ENCODE measurements around the gene ACP6. TPM values are rescaled to one million over a fixed set of nuclear protein-coding genes. Genes with fewer than 3 reads are reported as not detected.

ACP6 gene
- total RNA-seq, 1 experiment from 2014 or later, result 12.0 TPM

DNA sequence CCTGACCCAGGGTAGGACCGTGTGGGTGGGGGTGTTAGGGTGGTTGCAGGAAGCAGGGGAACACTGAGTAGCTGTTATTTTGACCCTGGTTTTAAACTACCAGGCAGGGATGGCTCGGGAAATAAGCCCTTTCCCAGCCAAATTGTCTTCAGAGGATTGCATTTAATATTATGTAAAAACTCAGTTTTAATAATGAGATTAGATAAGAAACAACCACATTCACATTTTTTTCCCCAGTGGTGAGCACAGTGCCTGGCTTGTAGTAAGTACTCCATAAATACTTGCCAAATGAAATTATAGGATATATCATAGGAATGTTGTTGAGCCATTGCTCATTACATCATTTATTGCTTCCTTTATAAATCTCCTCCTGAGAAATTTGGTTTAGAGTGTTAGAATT is 3.1 kb upstream of the ACP6 start:
- Histone ChIP-seq H3K27ac (ENCODE audit: low read length) (no peak overlapping the region), H3K4me1 (ENCODE audit: control insufficient read depth, insufficient read depth, low read length) (peaks cover 8% of the 10 kb centered on the region; the same call in 1 of the 2 replicates), H3K9me3 (ENCODE audit: control insufficient read depth, insufficient read depth, low read depth, low read length) (peaks cover 14% of the 10 kb centered on the region; the same call in 1 of the 2 replicates), H3K4me3 (ENCODE audit: low read depth in 2 of 2, low read length in 2 of 2) (no peak overlapping the region), H3K36me3 (ENCODE audit: control insufficient read depth, insufficient read depth, low read length) (no peaks in the 10 kb centered on the region), H3K27me3 (ENCODE audit: control insufficient read depth, insufficient read depth, low read length) (no peaks in the 10 kb centered on the region)
- ChIA-PET CTCF (no interaction called here), POLR2A (interaction anchor here (0.6 kb wide), 1 partner anchor 21 kb away, joined by 4 read pairs; no protein-coding TSS in a partner anchor)
- no peak for DNase-seq (ENCODE audit: low read depth, low spot score)
- intact Hi-C loops (cut with micrococcal nuclease; ENCODE audit: unreplicated experiment) (no loop called here), in situ Hi-C loops (cut with HindIII; ENCODE audit: low pct_unique_long_range_greater_than_20kb, low sequenced_read_pairs) (no loop called here)
- no TSS peak for BruUV-seq (replicated peaks)
- ATAC-seq, result no peak
- TF ChIP-seq POLR2AphosphoS5 (IDR thresholded peaks at IDR 0.05; ENCODE audit: low read depth, low read length), result no peak
- TF ChIP-seq SIN3A (IDR thresholded peaks at IDR 0.05; ENCODE audit: borderline replicate concordance, insufficient read depth, low read depth, low read length), result no peak
- TF ChIP-seq, protein P1, sequence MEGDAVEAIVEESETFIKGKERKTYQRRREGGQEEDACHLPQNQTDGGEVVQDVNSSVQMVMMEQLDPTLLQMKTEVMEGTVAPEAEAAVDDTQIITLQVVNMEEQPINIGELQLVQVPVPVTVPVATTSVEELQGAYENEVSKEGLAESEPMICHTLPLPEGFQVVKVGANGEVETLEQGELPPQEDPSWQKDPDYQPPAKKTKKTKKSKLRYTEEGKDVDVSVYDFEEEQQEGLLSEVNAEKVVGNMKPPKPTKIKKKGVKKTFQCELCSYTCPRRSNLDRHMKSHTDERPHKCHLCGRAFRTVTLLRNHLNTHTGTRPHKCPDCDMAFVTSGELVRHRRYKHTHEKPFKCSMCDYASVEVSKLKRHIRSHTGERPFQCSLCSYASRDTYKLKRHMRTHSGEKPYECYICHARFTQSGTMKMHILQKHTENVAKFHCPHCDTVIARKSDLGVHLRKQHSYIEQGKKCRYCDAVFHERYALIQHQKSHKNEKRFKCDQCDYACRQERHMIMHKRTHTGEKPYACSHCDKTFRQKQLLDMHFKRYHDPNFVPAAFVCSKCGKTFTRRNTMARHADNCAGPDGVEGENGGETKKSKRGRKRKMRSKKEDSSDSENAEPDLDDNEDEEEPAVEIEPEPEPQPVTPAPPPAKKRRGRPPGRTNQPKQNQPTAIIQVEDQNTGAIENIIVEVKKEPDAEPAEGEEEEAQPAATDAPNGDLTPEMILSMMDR (IDR thresholded peaks at IDR 0.05), result no peak
- TF ChIP-seq TCF7L2 (IDR thresholded peaks at IDR 0.05; ENCODE audit: low read depth, low read length), result no peak
- TF ChIP-seq, protein P2, sequence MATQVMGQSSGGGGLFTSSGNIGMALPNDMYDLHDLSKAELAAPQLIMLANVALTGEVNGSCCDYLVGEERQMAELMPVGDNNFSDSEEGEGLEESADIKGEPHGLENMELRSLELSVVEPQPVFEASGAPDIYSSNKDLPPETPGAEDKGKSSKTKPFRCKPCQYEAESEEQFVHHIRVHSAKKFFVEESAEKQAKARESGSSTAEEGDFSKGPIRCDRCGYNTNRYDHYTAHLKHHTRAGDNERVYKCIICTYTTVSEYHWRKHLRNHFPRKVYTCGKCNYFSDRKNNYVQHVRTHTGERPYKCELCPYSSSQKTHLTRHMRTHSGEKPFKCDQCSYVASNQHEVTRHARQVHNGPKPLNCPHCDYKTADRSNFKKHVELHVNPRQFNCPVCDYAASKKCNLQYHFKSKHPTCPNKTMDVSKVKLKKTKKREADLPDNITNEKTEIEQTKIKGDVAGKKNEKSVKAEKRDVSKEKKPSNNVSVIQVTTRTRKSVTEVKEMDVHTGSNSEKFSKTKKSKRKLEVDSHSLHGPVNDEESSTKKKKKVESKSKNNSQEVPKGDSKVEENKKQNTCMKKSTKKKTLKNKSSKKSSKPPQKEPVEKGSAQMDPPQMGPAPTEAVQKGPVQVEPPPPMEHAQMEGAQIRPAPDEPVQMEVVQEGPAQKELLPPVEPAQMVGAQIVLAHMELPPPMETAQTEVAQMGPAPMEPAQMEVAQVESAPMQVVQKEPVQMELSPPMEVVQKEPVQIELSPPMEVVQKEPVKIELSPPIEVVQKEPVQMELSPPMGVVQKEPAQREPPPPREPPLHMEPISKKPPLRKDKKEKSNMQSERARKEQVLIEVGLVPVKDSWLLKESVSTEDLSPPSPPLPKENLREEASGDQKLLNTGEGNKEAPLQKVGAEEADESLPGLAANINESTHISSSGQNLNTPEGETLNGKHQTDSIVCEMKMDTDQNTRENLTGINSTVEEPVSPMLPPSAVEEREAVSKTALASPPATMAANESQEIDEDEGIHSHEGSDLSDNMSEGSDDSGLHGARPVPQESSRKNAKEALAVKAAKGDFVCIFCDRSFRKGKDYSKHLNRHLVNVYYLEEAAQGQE (IDR thresholded peaks at IDR 0.05; ENCODE audit: insufficient read depth in 1 of 2, low read depth in 2 of 2, low read length in 1 of 2), result no peak

DNA sequence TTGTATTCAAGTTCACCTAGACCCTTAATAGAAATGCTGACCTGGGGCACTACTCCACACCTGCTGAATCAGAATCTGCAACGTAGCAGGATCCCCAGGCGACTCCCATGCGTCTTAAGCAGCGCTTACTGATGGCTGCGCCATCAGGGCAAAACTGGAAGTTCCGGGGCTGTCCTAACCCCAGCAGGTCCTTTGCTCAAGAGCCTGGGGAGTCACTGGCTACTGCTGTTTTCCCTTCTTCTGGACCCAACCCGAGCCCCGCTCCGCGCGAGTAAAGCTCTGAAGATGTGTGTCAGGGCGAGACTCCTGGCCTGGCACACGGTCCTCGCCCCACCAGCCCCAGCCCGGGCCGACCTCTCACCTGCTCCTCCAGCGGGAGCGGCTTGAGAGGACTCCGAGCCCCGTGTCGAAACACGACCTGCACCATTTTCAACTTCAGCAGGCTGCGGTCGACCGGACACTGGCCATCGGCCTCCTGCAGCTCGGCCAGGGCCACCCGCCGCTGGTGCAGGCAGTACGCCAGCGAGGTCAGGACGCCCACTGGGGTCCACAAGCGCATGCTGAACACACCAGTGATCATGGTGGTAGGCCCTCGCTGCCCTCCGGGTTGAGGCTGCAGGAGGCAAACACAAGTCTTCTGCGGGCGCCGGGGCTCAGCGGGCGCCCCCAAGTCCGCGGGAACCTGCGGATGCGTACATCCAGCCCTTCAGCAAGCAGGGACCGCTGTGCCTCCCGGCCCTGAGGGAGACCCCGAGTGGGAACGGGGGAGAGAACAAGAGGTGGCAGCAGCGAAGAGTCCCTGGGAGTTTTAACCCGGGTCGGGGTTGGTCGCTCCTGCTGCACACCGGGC is 630 bp downstream of the ACP6 start:
- Histone ChIP-seq H3K9me3 (ENCODE audit: control insufficient read depth, insufficient read depth, low read depth, low read length) (no peaks in the 10 kb centered on the region), H3K27ac (ENCODE audit: low read length) (peak overlapping the region; percentile 88), H3K4me1 (ENCODE audit: control insufficient read depth, insufficient read depth, low read length) (peaks cover 8% of the 10 kb centered on the region; the same call in 1 of the 2 replicates), H3K36me3 (ENCODE audit: control insufficient read depth, insufficient read depth, low read length) (no peaks in the 10 kb centered on the region), H3K4me3 (ENCODE audit: low read depth in 2 of 2, low read length in 2 of 2) (peak overlapping the region; percentile 90 to 92), H3K27me3 (ENCODE audit: control insufficient read depth, insufficient read depth, low read length) (no peaks in the 10 kb centered on the region)
- ATAC-seq (peak; percentile 69), DNase-seq (ENCODE audit: low read depth, low spot score) (no peak)
- CTCF ChIA-PET, result interaction anchor here (0.8 kb wide), 1 partner anchor 8 kb away, joined by 3 read pairs; no protein-coding TSS in a partner anchor
- intact Hi-C loops (cut with micrococcal nuclease; ENCODE audit: unreplicated experiment), result no loop called here
- TF ChIP-seq, protein P1 (IDR thresholded peaks at IDR 0.05), result no peak
- TF ChIP-seq POLR2AphosphoS5 (IDR thresholded peaks at IDR 0.05; ENCODE audit: low read depth, low read length) (no peak), TCF7L2 (IDR thresholded peaks at IDR 0.05; ENCODE audit: low read depth, low read length) (no peak), SIN3A (IDR thresholded peaks at IDR 0.05; ENCODE audit: borderline replicate concordance, insufficient read depth, low read depth, low read length) (no peak)
- TF ChIP-seq, protein P2 (IDR thresholded peaks at IDR 0.05; ENCODE audit: insufficient read depth in 1 of 2, low read depth in 2 of 2, low read length in 1 of 2), result no peak
- POLR2A ChIA-PET, result no interaction called here
- in situ Hi-C loops (cut with HindIII; ENCODE audit: low pct_unique_long_range_greater_than_20kb, low sequenced_read_pairs), result no loop called here
- no TSS peak for BruUV-seq (replicated peaks)

Data from Panc1 (cell line).